ENCODE results near the gene LY6G6C.
A peak's percentile ranks its signal among the peaks of the same experiment; 100 is the strongest.

The LY6G6C gene

DNA sequence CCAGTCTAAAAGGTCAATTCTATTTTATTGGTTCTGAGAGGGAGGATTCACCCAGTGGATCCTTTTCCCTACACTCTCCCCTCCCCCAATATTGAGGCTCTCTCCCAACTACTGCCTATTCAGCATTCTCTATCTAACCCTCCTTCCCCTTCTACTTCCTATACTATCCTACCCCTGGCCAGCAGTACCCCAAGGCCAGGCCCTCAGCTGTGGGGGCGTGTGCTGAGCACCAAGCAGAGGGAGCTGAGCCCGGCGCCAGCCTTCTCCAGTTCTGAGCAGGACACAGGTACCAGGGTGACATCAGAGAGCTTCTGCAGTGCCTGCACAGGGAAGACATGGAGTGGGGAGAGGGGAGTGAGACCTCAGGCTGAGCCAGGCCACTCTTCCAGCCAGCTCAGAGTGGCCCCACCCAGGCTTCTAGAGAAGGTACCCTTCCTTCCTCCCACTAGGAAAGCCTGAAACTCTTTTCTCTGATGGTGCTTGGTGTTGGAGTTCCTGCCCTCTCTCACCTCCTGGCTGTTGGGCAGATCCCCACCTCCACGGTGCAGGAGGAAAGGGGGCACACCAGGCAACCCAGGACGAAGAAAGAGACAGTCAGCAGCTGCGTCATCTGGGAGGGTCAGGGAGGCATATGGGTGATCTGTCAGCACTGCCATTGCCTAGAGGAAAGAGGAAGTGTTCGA, 5.6 kb upstream of the LY6G6C start:
- no peak for DNase-seq
- Histone ChIP-seq H3K9me3 (ENCODE audit: severe bottlenecking) (no peaks in the 10 kb centered on the region), H3K4me3 (ENCODE audit: low read depth, low read length) (no peak overlapping the region), H3K36me3 (peaks cover 43% of the 10 kb centered on the region), H3K27ac (no peak overlapping the region), H3K27me3 (ENCODE audit: insufficient read depth, low read depth, severe bottlenecking) (no peaks in the 10 kb centered on the region)
- TF ChIP-seq, protein P1, sequence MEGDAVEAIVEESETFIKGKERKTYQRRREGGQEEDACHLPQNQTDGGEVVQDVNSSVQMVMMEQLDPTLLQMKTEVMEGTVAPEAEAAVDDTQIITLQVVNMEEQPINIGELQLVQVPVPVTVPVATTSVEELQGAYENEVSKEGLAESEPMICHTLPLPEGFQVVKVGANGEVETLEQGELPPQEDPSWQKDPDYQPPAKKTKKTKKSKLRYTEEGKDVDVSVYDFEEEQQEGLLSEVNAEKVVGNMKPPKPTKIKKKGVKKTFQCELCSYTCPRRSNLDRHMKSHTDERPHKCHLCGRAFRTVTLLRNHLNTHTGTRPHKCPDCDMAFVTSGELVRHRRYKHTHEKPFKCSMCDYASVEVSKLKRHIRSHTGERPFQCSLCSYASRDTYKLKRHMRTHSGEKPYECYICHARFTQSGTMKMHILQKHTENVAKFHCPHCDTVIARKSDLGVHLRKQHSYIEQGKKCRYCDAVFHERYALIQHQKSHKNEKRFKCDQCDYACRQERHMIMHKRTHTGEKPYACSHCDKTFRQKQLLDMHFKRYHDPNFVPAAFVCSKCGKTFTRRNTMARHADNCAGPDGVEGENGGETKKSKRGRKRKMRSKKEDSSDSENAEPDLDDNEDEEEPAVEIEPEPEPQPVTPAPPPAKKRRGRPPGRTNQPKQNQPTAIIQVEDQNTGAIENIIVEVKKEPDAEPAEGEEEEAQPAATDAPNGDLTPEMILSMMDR (IDR thresholded peaks at IDR 0.05; ENCODE audit: low read depth, low read length), result no peak

DNA sequence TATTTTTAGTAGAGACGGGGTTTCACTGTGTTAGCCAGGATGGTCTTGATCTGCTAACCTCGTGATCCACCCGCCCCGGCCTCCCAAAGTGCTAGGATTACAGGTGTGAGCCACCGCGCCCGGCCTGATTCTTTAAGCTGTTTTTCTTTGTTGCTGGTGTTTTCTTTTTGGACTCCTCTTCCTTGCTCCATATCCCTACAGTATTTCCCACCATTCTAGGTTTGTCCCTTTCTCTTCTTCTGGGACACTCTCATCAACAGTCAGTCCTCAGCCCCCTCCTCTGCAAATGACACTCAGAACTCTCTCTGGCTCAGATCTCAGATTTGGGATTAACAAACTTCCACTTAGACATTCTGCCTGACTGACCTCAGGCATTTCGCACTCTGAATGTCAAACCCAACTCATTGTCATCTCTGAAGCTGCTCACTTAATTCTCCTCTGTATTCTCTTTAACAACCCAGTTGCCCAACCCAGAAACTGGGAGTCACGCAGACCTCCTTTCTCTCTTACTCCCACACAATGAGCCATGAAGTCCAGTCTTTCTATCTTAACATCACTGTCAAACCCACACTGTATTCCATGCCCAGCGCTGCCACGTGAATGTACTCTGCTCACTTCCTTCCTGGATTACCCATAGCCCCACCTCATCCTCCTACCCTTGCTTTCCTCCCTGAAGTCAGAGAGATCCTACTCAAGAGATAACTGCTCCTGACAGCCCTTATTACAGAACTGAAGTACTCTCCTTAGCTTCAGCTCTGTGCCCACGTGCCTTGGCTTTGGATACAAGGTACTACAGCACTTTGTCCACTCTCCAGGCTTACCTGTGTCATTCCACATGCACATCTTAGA, 4.2 kb upstream of the LY6G6C start:
- Histone ChIP-seq H3K27me3 (ENCODE audit: insufficient read depth, low read depth, severe bottlenecking) (no peaks in the 10 kb centered on the region), H3K9me3 (ENCODE audit: severe bottlenecking) (no peaks in the 10 kb centered on the region), H3K36me3 (peaks cover 30% of the 10 kb centered on the region), H3K27ac (no peak overlapping the region), H3K4me3 (ENCODE audit: low read depth, low read length) (no peak overlapping the region)
- DNase-seq, result no peak
- TF ChIP-seq, protein P1 (IDR thresholded peaks at IDR 0.05; ENCODE audit: low read depth, low read length), result no peak

DNA sequence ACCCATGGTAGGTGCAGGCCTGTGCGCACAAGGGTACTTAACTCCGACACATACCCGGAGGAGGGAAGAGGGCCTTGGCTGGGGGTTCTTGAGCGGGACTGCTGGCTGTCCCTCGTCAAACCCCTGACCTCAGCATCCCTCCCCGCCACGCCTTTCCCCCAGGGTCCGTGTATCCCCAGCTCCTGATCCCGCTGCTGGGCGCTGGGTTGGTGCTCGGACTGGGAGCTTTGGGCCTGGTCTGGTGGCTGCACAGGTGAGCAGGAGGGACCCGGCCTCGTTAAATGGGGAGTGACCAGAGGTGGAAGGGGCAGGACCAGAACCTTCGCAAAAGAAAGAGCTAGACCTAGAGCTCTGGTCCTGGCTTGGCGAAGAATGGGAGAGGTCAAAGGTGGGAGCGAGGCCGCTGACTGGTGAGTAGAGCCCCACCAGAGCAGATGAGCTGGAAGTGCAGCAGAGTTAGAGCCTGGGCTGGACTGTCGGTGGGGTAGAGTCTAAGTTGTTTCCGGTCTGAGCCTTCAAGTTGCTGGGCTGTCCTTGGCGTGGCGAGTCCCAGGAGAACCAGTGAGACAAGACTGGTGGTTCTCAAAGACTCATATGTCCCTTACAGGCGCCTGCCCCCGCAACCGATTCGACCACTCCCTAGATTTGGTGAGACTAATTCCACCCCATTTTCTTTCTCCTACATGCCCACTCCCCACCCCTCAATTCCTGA, 2.6 kb upstream of the LY6G6C start:
- no peak overlapping the region for H3K27ac ChIP-seq
- no peaks in the 10 kb centered on the region for H3K9me3 ChIP-seq (ENCODE audit: severe bottlenecking)
- H3K36me3 ChIP-seq, result peaks cover 29% of the 10 kb centered on the region
- TF ChIP-seq, protein P1 (IDR thresholded peaks at IDR 0.05; ENCODE audit: low read depth, low read length), result no peak
- DNase-seq, result peak; percentile 9
- no peaks in the 10 kb centered on the region for H3K27me3 ChIP-seq (ENCODE audit: insufficient read depth, low read depth, severe bottlenecking)
- no peak overlapping the region for H3K4me3 ChIP-seq (ENCODE audit: low read depth, low read length)

DNA sequence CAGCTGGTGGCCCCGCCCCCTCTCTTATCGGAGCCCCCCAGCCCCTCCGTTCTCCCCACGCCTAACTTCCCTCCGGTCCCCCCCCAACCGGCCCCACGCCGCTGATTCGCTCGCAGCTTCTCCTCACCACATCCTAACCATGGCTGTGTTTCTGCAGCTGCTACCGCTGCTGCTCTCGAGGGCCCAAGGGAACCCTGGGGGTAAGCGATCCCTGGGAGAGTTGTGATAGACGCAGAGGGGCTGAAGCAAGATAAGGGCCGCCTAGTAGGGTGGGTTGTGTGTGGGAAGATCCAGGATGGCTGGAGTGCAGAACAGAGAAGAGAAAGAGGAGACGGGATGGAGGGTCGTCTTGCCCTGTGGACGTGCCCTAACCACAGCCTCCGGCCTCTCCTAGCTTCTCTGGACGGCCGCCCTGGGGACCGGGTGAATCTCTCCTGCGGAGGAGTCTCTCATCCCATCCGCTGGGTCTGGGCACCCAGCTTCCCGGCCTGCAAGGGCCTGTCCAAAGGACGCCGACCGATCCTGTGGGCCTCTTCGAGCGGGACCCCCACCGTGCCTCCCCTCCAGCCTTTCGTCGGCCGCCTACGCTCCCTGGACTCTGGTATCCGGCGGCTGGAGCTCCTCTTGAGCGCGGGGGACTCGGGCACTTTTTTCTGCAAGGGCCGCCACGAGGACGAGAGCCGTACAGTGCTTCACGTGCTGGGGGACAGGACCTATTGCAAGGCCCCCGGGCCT, 1.9 kb upstream of the LY6G6C start, which contains the start of gene MPIG6B:
Gene MPIG6B, plus strand, starts transcription at position 129 of the 735 bp plus-strand sequence. Its CDS starts 11 bp downstream, at position 140.
- TF ChIP-seq, protein P1 (IDR thresholded peaks at IDR 0.05; ENCODE audit: low read depth, low read length), result no peak
- DNase-seq, result no peak
- Histone ChIP-seq H3K4me3 (ENCODE audit: low read depth, low read length) (no peak within 1 kb of the TSS), H3K27ac (no peak within 1 kb of the TSS), H3K36me3 (peaks cover 24% of the 10 kb centered on the region), H3K27me3 (ENCODE audit: insufficient read depth, low read depth, severe bottlenecking) (no peaks in the 10 kb centered on the region), H3K9me3 (ENCODE audit: severe bottlenecking) (no peaks in the 10 kb centered on the region)

DNA sequence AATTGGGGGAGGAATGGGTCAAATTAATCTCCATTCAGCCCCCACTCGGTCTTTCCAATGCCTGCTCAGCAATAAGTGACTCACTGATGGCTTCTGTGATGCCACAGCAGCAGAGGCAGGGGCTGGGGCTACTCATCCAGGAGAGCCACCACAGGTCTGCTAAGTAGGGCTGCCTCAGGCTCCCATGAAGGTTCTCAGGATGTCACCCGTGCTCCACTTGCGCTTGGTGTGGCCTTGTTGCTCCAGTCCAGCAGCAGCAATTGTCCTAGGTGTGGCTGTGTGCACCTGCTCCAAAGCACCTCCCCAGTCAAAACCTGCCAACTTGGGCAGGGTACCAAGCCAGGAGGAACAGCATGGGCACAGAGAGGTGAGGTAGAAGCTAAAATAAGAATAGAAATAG, 627 bp upstream of the LY6G6C start:
- H3K36me3 ChIP-seq, result peaks cover 14% of the 10 kb centered on the region
- no peak overlapping the region for H3K27ac ChIP-seq
- no peak for DNase-seq
- no peaks in the 10 kb centered on the region for H3K9me3 ChIP-seq (ENCODE audit: severe bottlenecking)
- TF ChIP-seq, protein P1 (IDR thresholded peaks at IDR 0.05; ENCODE audit: low read depth, low read length), result no peak
- no peaks in the 10 kb centered on the region for H3K27me3 ChIP-seq (ENCODE audit: insufficient read depth, low read depth, severe bottlenecking)
- no peak overlapping the region for H3K4me3 ChIP-seq (ENCODE audit: low read depth, low read length)
